NCI-H510A (cell line): Measurements from ENCODE around the gene FUT8.
"Not testable (repeated sequence)": the region's sequence is repeated elsewhere in the genome, so short reads cannot be mapped to it uniquely, and the experiment has no call there.

Source experiments
- DNase-seq: peaks from one replicate; lab custom pipeline; 2025; lab: John Stamatoyannopoulos, UW

Gene FUT8

DNA sequence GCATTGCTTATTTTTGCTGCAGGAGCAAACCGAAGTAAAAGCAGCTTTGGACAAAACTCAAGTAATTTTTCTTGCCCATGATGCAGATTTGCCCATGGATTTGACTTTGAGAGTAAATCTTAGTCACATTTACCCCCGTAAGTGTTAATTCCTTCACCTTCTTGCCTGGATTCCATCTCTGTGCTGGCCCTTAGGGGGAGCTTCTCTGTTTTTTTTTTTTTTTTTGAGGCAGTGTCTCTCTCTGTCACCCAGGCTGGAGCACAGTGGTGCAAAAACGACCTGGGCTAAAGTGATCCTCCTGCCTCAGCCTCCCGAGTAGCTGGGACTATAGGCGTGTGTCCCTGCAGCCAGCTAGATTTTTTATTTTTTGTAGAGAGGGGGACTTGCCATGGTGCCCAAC, 210.2 kb downstream of the FUT8 start:
- no peak for DNase-seq

DNA sequence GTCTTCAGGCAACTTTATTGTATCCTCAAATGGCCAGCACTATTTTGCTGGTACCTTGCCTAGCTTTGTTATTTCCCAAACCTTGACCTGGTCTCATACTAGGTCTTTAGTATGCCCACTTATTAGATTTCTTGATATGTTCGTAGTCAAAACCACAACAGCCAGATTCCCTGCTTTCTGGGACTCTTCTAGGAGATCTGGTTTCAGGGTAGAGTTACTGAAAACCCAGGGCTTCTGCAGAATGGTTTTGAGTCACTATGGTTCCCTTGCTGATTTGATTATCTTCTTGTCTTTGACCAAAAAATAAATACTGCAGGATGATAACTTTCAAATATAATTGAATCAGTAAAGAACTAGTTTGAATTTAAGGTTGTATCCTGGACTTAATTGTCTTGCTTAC, 211.2 kb downstream of the FUT8 start:
- DNase-seq, result no peak

DNA sequence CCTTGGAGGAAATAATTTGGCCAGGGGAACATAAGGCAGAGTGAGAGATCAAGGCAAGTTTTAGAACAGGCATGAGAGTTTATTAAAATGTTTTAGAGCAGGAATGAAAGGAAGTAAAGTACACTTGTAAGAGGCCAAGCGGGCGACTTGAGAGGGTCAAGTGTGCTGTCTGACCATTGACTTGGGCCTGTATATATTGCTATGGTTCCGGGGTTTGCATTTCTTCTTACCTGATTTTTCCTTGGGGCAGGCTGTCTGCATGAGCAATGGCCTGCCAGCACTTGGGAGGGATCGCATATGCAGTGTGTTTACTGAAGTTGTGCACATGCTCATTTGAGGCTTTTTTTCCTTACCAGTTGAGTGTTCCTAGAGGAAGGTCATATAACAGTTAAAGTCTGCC, 214.8 kb downstream of the FUT8 start:
- no peak for DNase-seq

DNA sequence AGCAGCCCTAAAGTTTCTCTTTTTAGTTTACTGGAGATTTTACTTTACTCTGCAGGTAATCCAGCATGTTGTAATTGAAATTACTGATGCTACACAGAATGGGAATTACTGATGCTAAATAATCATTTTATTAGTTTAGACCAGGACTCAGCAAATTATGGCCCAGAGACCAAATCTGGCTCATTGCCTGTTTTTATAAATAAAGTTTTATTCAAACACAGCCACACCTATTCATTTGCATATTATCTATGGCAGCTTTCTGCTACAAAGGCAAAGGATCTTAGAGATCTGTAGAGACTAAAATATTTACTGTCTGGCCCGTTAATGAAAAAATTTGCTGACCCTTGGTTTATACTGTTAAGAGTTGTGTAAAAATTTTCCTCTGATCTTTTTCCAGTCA, 216.1 kb downstream of the FUT8 start:
- no peak for DNase-seq

DNA sequence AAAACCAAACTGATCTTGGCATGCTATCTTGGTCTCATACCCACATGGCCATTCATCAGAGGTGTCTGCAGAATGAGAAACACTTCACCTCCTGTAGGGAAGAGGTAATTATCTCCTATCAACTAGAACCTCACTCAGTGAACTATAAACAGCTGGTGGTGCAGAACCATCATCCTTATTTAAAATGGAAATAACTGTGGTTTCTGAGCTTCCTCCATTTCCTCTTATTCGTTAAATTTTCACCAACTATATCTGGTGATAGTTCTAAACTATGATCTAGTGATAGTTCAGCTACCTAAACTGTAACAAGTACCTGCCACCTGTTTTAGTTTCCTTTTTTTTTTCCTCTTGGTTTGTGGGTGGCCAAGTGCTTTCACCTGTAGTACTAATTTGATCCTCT, 218.5 kb downstream of the FUT8 start:
- no peak for DNase-seq

DNA sequence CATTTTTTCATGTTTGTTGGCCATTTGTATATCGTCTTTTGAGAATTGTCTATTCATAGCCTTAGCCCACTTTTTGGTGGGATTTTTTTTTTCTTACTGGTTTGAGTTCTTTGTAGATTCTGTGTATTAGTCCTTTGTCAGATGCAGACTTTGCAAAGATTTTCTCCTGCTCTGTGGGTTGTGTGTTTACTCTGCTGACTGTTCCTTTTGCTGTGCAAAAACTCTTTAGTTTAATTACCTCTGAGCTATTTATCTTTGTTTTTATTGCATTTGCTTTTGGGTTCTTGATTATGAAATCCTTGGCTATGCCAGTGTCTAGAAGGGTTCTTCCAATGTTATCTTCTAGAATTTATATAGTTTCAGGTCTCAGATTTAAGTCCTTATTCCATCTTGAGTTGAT, 220.0 kb downstream of the FUT8 start:
- no peak for DNase-seq

DNA sequence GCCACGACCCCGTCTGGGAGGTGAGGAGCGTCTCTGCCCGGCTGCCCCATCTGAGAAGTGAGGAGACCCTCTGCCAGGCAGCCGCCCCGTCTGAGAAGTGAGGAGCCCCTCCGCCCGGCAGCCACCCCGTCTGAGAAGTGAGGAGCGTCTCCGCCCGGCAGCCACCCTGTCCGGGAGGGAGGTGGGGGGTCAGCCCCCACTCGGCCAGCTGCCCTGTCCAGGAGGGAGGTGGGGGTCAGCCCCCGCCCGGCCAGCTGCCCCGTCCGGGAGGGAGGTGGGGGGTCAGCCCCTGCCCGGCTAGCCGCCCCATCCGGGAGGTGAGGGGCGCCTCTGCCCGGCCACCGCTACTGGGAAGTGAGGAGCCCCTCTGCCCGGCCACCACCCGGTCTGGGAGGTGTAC, 221.1 kb downstream of the FUT8 start:
- not testable (repeated sequence) for DNase-seq

DNA sequence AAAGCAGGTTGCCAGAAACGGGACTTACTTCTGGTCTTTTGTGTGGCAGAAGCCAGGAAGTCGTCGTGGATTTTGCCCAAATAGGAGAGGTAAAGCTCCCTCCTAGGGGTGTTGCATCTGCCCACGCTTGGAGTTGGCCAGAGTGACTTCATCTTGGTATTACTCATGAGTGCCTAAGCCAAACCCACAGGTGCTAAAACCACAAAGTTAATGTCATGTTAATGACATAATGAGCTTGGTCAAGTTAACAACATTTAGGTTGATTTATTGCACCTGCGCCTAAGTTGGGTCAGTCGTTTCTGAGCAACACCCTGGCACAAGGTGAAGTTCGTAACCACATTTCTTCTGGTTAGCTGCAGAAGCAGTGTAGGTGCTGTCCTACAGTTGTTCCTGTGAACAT, 225.2 kb downstream of the FUT8 start:
- no peak for DNase-seq

DNA sequence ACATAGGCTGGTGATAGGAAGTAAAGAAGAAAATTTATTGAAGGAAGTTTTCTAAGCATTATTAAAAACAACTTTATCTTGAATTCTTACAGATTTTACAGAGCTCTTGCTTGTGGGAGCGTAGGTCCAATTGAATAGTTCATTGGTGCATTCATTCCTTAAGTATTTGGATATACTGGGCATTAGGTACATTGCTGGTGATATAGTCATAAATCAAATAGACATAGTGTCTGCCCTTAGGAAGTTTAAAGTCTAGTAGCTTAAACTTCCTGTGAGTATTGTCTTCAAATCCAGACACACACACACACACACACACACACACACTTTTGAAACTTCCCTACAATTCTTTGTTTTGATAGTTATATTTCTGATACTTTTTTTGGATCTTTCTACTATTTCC, 226.7 kb downstream of the FUT8 start:
- no peak for DNase-seq

DNA sequence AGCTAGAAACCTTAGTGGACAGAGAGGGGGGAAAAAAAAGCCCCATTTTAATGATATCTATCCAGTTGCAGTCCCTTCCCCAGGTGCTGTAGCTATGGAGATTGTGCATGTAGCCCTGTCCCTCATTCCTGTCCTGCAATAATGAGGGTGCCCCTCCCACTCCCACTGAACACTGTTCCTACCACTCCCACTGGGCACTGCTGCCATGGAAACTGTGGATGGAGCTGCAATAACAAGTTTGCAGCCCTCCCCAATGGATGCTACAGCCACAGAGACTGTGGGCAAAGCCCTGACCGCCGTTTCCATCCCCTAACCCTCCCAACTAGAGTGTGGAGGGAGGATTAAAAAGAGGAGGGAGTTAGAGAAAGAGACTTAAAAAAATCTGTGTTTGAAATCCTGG, 238.3 kb downstream of the FUT8 start:
- no peak for DNase-seq

DNA sequence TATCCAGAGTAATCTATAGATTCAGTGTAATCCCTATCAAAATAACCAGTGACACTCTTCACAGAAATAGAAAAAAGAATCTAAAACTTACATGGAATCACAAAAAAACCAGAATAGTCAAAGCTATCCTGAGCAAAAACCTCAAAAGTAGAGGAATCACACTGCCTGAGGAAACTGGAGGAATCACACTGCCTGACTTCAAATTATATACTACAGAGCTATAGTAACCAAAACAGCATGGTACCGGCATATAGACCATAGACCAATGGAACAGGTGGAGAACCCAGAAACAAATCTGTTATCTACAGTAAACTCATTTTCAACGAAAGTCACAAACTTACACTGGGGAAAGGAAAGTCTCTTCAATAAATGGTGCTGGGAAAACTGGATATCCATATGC, 244.0 kb downstream of the FUT8 start:
- DNase-seq, result no peak

DNA sequence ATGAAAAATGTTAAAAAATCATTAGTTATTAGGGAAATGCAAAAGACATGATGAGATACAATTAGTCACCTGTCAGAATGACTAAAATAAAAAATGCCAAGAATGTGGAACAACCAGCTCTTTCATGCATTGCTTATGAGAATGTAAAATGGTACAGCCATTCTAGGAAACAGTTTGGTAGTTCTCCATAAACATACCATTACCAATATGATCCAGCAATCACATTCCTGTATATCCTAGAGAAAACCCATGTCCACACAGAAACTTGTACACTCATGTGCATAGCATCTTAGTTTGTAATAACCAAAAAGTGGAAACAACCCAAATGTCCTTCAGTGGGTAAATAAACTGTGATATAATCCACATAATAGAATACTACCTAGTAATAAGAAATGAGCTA, 245.7 kb downstream of the FUT8 start:
- DNase-seq, result no peak

DNA sequence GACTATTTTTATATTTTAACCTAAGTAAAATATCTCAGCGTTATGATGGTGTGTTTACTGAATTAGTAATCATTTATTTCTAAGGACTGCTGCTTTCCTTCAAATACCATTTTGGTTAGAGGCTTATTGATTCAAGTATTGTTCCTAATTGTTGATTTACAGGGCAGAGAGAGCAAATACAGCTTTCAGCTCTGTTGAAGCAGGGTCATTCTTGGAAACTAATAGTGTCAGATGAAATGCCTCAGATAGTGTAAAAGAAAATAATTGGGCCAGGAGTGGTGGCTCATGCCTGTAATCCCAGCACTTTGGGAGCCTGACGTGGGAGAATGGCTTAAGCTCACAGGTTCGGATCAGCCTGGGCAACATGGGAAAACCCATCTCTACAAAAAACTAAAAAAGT, 249.3 kb downstream of the FUT8 start:
- no peak for DNase-seq

DNA sequence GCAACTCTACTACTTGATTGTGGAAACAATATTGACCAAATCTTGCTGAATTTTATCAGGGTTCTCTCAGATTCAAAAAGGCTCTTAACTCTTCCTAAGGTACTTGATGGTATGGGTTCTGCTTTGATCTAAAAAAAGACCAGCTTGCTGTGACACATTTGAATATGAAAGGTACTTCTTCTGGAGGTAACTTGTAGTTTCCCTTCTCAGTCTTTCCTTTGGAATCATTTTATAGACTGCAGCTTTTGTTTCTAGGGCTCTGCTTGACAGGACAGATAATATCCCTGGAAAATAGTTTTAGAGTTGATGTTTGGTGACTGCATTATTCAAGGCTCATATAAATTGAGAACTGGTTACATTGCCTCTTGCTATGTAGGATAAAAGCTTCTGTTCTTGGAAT, 251.9 kb downstream of the FUT8 start:
- DNase-seq, result no peak

DNA sequence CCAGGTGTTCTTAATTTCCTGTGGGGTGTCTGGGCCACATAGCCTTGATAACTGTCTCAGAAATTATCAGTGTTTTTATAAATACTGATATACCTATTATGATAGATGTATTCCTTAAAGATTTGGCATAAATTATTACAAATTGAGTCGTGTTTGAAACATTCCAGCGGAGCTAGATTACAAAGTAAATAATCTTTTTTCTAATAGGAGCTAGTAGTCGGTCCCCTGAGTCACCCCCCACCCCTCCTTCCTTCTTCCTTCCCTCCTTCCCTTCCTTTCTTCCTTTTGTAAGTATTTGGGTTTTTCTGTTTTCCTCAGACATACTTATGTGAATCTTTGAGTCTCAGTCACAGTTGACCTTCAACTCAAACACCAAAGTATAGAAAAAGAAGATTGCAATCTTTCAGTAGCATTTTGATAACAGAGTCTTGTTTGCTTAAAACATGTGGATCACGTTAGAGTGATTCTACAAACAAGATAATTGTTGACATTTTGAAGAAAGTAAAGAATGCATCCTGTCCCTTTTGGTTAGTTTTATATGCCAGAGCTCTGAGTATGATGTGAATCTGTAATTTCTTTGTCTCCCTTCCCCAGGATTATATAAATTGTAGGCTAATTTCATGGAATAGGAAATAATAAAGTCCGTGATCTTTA, 264.0 kb downstream of the FUT8 start:
- DNase-seq, result no peak

DNA sequence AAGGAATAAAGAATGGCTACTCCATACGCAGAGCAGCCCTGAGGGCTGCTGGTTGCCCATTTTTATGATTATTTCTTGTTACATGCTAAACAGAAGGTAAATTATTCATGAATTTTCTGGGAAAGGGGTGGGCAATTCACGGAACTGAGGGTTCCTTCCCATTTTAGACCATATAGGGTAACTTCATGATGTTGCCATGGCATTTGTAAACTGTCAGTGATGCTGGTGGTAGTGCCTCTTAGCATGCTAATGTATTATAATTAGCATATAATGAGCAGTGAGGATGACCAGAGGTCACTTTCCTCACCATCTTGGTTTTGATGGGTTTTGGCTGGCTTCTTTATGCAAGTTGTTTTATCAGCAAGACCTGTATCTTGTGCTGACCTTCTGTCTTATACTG, 273.0 kb downstream of the FUT8 start:
- no peak for DNase-seq

DNA sequence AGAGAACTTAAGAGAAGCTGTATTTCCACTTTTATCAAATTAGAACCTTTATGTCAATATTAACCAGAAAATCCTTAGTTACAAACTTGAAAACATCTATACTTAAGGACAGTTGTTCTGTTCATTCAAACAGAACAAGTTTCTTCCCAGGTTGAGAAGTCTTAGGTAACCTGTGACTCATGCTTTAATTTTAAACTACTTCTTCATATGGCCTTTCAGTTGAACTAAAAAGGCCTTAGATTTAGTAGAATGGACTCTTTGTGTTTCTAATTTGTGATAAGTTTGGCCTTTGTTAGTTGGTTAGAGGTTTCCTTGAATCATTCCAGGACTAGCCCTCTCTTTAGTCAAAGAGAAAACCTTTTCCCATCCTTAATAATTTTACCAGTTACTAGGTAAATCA, 274.2 kb downstream of the FUT8 start:
- no peak for DNase-seq

DNA sequence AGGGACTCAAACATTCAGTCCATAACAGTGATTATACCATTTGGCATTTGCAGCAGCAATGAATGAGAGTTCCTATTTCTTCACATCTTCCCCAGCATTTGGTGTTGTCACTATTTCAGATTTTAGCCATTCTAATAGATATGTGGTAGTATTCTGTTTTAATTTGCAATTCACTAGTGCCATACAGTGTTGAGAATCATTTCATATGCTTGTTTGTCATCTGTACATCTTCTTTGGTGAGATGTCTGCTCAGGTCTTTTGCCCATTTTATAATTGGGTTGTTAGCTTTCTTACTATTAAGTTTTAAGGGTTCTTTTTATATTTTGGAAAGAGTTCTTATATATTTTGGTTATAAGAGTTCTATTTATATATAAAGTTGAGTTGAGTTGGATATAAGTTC, 276.5 kb downstream of the FUT8 start:
- no peak for DNase-seq

DNA sequence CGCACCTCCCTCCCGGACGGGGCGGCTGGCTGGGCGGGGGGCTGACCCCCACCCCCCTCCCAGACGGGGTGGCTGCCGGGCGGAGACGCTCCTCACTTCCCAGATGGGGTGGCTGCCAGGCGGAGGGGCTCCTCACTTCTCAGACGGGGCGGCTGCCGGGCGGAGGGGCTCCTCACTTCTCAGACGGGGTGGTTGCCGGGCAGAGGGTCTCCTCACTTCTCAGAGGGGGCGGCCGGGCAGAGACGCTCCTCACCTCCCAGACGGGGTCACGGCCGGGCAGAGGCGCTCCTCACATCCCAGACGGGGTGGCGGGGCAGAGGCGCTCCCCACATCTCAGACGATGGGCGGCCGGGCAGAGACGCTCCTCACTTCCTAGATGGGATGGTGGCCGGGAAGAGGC, 280.0 kb downstream of the FUT8 start:
- DNase-seq, result not testable (repeated sequence)

DNA sequence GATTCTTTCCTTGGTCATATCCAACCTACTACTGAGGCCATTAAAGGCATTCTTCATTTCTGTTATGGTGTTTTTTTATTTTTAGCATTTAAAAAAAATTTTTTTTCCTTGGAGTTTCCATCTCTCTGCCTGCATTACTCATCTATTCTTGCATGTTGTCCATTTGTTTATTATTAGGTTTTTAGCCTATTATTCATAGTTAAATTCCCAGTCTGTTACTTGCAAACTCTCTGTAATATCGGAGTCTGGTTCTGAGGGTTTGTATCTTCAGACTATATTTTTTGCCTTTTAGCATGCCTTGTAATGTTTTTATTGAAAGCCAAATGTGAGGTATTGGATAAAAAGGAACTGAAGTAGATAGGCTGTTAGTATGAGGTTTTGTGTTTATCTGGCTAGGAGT, 284.3 kb downstream of the FUT8 start:
- no peak for DNase-seq

DNA sequence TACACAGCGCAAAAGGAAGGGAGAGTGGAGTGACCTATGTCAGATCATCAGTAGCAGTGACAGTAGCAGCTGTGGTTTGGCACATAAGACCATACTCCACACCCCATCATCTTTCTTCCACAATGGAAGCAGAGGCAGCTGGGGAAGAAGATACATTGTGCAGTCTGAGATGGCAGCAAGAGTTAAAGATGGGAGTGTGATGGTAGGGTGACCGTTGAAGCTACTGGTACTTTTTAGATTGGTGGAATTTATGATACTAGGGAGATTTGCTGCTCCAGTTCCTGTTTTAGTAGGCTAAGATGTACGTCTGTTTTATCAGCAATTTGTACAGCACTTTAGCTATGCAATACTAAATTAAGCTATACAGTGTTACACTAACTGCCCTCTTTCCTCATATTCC, 291.0 kb downstream of the FUT8 start:
- no peak for DNase-seq

DNA sequence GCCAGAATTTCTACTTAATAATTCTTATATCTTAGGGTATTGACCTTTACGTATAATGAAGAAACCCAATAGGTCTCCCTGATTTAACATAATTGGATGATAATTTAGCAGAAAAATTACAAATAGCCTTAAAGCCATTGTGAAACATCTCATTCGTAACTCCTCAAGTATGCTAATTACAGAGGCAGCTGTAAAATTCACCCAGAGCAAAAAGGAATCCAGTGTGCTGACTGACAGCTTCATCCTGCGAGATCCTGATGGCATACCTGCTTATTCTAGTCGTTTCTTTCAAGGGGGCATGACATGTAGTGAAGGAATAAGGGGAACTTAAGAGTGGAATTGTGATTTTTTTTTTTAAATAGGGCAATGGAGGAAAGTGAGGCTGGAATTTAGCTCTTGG, 291.5 kb downstream of the FUT8 start:
- DNase-seq, result no peak

DNA sequence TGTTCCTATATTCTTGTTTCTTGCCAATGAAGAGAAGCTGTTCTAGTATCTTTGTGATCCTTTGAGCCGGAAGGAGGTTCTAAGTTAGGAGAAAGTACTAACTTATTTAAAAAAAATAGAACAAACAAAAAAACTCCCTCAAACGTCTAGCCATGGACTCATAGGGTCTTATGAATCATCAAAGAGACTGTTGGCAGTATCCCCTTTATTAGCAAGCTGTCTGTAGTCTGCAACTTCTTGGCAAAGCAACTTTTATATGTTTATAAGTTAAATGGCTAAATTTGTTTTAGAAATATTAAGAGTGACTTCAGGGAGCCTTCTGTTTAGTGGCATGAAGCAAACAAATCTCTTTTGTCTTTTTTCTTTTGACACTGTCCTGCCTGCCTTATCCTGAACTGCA, 291.9 kb downstream of the FUT8 start:
- DNase-seq, result no peak

DNA sequence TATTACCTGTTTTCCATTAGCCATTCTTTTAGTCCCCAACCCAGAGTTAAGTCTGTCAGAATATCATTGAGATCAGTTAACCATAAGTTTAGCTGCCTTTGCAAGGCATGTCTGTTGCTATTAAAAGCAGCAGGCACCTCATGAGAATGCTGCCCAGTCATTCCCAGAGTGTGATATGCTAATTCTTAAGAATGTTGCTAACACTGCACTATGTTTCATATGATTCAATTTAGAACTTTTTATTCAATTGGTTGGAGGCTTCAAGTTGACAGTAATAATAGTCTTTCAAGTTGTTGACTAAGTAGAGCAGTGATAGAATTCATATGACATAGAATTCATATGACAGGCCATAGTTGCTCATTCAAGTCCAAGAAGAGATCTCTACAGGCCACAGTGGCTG, 292.3 kb downstream of the FUT8 start:
- no peak for DNase-seq

DNA sequence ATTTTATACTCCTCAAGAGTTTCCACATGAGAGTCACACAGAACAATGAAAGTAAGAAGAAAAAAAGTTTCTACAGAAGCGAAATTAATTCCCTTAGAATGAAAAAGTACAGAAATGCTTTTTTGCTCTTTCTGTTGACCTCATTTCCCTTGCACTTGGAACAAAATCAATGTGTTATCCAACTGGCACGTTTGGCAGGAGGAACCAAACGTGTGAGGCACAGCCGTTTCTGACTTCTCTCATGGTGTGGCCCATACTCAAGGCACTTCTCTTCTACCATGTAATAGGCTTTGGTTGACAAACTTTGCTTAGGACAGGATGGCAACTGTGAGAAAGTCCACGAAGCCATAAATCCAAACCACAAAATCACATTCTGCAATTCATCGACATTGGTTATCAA, 297.0 kb downstream of the FUT8 start:
- no peak for DNase-seq
